Central memory CD4-positive, alpha-beta T cell (primary cell): ENCODE data around the gene MYRIP.
A peak's percentile ranks its signal among the peaks of the same experiment; 100 is the strongest.
"Not testable (repeated sequence)": the region's sequence is repeated elsewhere in the genome, so short reads cannot be mapped to it uniquely, and the experiment has no call there.

ENCODE experiments used
- DNase-seq: peaks from one replicate; pipeline ENCODE4 v3.0.0; 2022

The MYRIP gene

DNA sequence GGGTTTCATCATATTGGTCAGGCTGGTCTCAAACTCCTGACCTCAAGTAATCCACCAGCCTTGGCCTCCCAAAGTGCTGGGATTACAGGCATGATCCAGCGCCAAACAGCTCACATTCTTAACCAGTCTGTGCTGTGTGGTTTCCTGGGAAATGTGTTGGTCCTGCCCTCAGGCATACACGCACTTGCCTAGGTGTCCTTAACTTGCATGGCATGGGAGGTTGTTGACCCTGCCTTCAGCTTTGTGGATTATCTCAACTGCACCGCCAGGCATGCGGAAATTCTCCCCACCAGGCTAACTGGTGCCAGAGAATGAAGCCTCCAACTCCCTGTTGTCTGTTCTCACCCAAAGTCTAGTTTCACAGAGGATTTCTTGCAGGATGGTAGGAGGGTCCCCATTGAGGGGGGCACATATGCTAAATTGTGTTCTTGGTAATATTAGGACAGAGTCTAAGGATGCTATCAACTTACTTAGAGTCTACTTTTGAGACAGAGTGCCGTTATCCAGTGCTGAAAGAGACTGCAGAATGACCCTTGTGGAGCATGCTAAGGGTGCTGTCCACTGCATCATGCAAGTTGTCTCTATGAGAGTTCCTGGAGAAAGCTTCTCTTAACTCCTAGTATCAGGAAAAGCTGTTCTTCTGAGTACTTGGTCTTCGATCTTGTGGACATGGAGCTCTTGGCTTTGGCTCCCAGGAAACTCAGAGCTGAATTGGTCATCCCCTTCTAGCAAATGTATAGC, 438.5 kb downstream of the MYRIP start:
- no peak for DNase-seq

- no peak for DNase-seq
Observed at GRCh38 chr3:40248591-40248990, 439.2 kb downstream of the MYRIP start.

DNA sequence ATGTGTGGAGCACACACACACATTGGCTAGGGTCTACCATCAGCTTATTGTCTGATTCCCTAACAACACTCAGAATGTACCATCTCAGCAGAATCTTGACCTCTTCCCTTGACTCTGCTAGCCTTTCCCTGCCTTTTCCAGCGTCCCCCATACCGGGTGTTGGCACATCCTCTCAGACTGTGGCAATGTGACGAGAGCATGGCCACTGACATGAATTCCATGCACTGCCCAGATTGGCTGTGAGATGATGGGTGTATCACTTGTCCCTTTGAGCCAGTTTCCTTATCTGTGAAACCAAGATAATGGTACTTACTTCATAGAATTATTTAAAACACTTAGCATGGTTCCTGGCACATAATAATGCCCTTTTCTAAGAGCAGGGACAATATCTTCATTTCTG, 439.8 kb downstream of the MYRIP start:
- no peak for DNase-seq

GRCh38 chr3:40254491-40254890, 445.1 kb downstream of the MYRIP start:
- DNase-seq: no peak

DNA sequence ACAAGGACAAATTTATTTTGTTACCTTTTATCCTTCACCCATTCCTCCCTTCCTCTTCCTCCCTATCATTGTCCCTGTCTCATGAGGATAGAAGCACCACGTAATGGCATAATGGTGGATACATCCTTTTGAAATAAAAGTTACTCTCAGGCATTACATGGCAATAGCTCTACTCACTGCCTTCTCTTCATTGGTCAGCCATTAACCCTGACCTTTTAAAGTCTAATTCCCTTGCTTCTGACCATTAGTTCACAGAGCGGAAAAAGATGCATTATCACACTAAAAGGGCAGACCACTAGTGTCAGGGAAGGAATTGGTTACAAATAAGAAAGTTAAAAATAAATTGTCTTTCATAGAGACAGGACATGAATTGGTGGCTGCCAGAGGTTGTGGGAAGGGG, 445.5 kb downstream of the MYRIP start:
- no peak for DNase-seq

GRCh38 chr3:40255532-40255931, 446.1 kb downstream of the MYRIP start:
- DNase-seq: no peak

- DNase-seq: no peak
Observed at GRCh38 chr3:40258064-40258463, 448.7 kb downstream of the MYRIP start.

DNA sequence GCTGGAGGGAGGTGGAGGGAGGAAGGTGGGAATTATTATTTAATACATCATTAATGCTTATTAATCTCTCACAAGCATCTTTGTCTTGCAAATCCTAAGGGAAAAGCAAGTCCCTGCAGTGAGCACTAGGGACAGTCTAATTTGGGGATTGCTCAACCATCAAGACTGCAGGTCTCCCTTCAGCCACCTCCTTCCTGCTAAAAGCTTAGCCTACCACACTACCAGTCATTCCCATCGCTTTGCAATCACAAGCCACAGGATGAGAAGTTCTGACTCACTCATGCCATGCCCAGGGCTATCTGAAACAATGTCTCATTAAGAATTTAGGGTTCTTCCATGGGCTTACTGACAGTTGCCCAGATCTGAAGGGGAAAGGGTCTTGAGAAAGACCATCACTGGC, 449.1 kb downstream of the MYRIP start:
- DNase-seq: no peak

DNA sequence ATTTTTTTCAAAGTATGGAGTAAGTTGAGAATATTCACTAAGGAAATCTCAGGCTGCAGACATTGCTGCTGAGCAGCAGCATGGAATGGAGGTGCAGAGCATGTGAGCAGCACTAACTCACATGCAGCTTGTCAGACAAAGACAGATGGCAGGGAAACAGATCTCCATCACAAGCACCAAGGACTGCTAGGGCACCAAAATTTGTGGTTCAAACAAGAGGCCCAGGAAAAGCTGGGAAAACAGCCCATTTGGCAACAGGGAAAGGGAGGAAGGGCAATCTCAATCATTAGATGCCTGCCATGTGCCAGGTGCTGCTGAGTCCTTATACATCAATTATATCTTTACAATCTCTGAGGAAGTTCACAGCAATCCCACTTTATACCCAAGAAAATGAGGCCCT, 452.9 kb downstream of the MYRIP start:
- no peak for DNase-seq

DNA sequence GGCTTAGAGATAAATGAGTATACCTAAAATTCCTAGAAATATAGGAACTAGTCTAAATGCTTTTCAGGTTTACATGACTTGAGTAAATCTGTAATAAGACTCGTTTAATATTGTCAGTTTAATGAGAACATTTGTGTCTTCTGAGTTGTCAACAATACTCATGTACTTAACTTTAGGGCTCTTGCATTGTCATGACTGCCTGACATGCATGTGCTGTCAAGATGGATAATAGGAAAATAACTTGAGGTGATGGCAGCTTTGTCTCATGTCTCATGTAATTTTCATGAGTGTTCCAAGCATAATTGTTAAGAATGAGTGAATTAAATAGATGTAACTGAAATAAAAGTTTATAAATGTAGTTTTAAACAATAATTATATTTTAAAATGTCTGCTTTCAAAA, 455.0 kb downstream of the MYRIP start:
- DNase-seq: no peak

DNA sequence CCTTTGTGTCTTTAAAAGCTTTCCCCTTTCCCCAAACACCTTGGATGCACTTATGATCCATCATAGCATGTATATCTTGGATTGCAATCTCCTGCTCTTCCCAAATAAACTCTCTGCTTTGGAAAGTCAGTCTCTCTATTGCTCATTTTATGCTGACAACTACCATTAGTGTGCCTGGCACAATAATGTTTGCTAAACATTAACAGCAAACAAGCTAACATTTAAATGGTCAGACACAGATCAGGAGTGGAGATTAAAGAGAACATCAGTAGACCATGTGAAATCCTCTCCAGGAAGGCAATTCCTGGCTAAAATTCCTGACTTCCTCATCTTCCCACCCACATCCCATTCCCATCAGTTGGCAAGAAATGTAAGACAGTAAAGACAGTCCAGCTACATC, 455.8 kb downstream of the MYRIP start:
- no peak for DNase-seq

GRCh38 chr3:40267937-40268724, 458.7 kb downstream of the MYRIP start:
- no peak for DNase-seq

GRCh38 chr3:40268802-40269524, 459.6 kb downstream of the MYRIP start:
- DNase-seq: no peak

DNA sequence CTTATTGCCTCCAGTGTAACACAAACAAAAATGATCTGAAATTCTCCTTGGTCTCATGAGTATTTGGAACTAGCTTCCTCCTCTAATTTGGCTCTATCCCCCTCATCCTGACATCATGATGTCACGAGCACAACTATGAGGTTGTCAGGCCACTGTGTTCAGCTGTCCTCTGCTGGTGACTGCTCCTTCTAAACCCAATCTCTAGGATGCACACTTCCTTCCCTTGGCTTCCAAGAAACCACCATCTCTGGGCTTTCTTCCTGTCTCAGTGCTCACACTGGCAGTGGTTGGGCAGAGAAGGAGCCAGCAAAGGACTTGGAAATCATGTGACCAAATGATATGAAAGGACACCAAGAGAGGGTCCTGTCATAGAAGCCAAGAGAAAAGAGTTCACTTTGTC, 469.4 kb downstream of the MYRIP start:
- DNase-seq: no peak

DNA sequence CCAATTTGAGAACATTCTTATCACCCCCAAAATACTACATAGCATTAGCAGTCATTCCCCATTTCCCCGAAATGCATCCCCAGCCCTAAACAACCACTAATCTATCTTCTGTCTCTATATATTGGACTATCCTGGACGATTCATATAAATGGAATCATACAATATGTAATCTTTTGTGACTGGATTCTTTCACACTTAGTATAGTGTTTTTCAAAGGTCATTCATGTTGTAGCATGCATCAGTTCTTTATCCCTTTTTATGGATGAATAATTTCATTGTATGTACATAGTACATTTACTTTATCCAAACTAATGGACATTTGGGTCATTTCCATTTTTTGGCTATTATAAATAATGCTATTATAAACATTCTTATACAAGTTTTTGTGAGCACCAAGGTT, 472.6 kb downstream of the MYRIP start:
- DNase-seq: no peak

DNA sequence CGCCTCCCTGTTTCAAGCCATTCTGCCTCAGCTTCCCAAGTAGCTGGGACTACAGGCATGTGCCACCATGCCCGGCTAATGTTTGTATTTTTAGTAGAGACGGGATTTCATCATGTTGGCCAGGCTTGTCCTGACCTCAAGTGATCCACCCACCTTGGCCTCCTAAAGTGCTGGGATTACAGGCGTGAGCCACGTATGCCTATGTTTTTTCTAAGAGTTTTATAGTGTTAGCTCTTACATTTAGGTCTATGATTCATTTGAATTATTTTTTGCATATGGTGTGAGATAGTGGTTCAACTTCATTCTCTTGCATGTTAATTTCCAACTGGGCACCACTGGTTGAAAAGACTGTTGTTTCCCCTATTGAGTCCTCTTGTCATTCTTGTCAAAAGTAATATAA, 473.6 kb downstream of the MYRIP start:
- DNase-seq: not testable (repeated sequence)

DNA sequence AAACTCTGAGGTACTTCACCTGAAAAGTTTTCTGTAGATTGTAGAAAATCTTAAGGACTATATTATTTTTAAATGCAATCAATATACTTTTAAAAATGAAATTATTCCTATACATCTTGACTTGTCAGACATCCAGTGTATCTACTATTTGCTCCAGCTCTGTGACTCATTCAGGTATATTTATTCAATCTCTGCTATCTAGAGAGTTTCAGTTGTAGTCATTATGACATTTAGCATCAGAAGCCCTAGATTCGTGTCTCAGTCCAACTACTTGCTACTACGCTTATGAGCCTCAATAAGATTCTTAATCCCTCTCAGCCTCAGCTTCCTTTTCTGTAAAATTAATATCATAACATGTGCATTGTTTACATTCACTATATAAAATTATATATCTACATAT, 477.8 kb downstream of the MYRIP start:
- DNase-seq: no peak

DNA sequence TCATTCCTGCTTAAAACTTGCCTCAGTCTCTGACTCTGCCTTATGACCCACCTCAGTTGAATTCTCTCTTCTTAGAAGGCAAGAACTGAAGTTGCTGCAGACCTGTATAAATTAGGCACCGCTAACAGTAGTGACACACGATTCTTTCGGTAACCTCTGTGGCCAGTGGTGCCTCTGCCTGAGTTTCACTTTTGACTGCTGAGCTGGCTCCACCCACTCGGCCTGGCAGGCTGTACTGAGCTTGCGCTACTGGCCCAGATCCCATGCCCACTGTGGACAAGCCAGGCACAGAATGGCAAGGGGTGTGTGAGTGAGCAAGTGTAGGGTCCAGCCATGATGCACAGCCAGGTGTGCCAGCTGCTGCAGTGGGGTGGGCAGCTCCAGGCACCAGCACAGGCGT, 481.0 kb downstream of the MYRIP start:
- DNase-seq: peak; percentile 24

- DNase-seq: no peak
Observed at GRCh38 chr3:40291471-40291870, 482.1 kb downstream of the MYRIP start.

GRCh38 chr3:40292637-40293349, 483.4 kb downstream of the MYRIP start:
- no peak for DNase-seq

- no peak for DNase-seq
Observed at GRCh38 chr3:40294434-40294833, 485.0 kb downstream of the MYRIP start.

DNA sequence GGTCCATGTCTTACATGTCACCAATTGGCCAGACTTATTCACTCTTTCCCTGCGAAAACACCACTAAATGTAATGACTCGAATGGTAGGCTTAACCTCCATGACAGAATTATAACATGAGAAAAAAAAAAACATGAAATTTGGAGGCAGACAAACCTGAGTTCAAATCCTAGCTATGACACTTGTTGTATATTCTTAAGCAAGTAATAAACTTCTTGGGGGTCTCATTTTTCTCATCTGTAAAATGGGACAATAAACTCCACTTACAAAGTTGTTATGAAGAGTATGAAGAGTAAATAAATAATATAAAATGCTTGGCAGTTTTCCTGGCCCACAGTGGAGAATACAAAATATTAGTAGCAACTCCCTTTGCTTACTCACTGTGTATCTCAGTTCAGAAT, 488.7 kb downstream of the MYRIP start:
- no peak for DNase-seq

- no peak for DNase-seq
Observed at GRCh38 chr3:40299130-40299720, 489.8 kb downstream of the MYRIP start.
